Mesodermal cell (in vitro differentiated cells): ENCODE data around the gene LAMP2.
"Not testable (repeated sequence)": the region's sequence is repeated elsewhere in the genome, so short reads cannot be mapped to it uniquely, and the experiment has no call there.

ENCODE experiments used
- H3K27ac ChIP-seq: 2 replicates; pipeline ENCODE4 v1.7.0; 2013; ENCODE audit warnings: mild to moderate bottlenecking, low read depth, low read length, moderate library complexity; ENCODE audit not compliant: severe bottlenecking
- H3K36me3 ChIP-seq: 2 replicates; pipeline ENCODE4 v1.7.1; 2013; ENCODE audit warnings: mild to moderate bottlenecking, low read length, moderate library complexity; ENCODE audit not compliant: control insufficient read depth, insufficient read depth
- H3K4me1 ChIP-seq: one replicate; pipeline ENCODE4 v1.7.1; 2013; ENCODE audit warnings: mild to moderate bottlenecking, low read length; ENCODE audit not compliant: insufficient read depth, control insufficient read depth, poor library complexity, severe bottlenecking
- H3K4me3 ChIP-seq: 2 replicates; pipeline ENCODE4 v1.7.0; 2013; ENCODE audit warnings: low read length, control low read depth, mild to moderate bottlenecking; ENCODE audit not compliant: insufficient read depth, poor library complexity, severe bottlenecking; ENCODE audit errors: extremely low read depth
- H3K9me3 ChIP-seq: 2 replicates; pipeline ENCODE4 v1.7.1; 2013; ENCODE audit warnings: mild to moderate bottlenecking, low read length, moderate library complexity; ENCODE audit not compliant: control insufficient read depth
- WGBS, 2 experiments: methylation state at CpG; one replicate each; pipeline ENCODE4 v1.1.5; 2013; ENCODE audit warnings: missing lambda C conversion rate in 2 of 2; ENCODE audit not compliant: insufficient coverage in 2 of 2; 5-methylcytosine and 5-hydroxymethylcytosine counted together

The LAMP2 gene

GRCh38 chrX:120485315-120485637, 16.2 kb upstream of the LAMP2 start:
- peak overlapping the region; percentile 30 for H3K4me3 ChIP-seq

GRCh38 chrX:120477453-120477852, 8.4 kb upstream of the LAMP2 start:
- Histone ChIP-seq H3K4me1 (no peaks in the 10 kb centered on the region), H3K36me3 (no peaks in the 10 kb centered on the region), H3K4me3 (no peak overlapping the region), H3K9me3 (no peaks in the 10 kb centered on the region), H3K27ac (no peak overlapping the region)
- WGBS, 2 experiments, result 90% methylated on average over 2 of the region's 3 CpGs; no CpG with 5 or more reads in 1 of the 2 experiments

More at GRCh38 chrX:120485315-120485637, 16.2 kb upstream of the LAMP2 start:
- H3K4me1 ChIP-seq, result no peaks in the 10 kb centered on the region
- 90% methylated on average over 2 of the region's 3 CpGs; no CpG with 5 or more reads in 1 of the 2 experiments for WGBS, 2 experiments
- H3K9me3 ChIP-seq, result no peaks in the 10 kb centered on the region
- H3K36me3 ChIP-seq, result no peaks in the 10 kb centered on the region
- H3K27ac ChIP-seq, result no peak overlapping the region

GRCh38 chrX:120476714-120477113, 7.6 kb upstream of the LAMP2 start:
- Histone ChIP-seq H3K4me1 (no peaks in the 10 kb centered on the region), H3K36me3 (no peaks in the 10 kb centered on the region), H3K27ac (no peak overlapping the region), H3K9me3 (no peaks in the 10 kb centered on the region), H3K4me3 (no peak overlapping the region)
- WGBS, 2 experiments, result 100% methylated on average over 1 of the region's 2 CpGs; no CpG with 5 or more reads in 1 of the 2 experiments

GRCh38 chrX:120475447-120475846, 6.4 kb upstream of the LAMP2 start:
- no CpG with 5 or more reads among the region's 1 CpG for whole genome bisulfite sequencing, 2 experiments
- H3K9me3 ChIP-seq, H3K4me1 ChIP-seq, H3K4me3 ChIP-seq, H3K36me3 ChIP-seq, H3K27ac ChIP-seq: not testable (repeated sequence)

- Histone ChIP-seq H3K9me3 (no peaks in the 10 kb centered on the region), H3K27ac (no peak overlapping the region), H3K36me3 (no peaks in the 10 kb centered on the region), H3K4me1 (no peaks in the 10 kb centered on the region), H3K4me3 (no peak overlapping the region)
- no CpG with 5 or more reads among the region's 3 CpGs for WGBS, 2 experiments
Measured at GRCh38 chrX:120474085-120474484, 5.0 kb upstream of the LAMP2 start.

- not testable (repeated sequence) for H3K9me3 ChIP-seq, H3K36me3 ChIP-seq, H3K27ac ChIP-seq, H3K4me1 ChIP-seq
- peak overlapping the region; percentile 62 for H3K4me3 ChIP-seq
- no CpG with 5 or more reads among the region's 5 CpGs for WGBS, 2 experiments
Measured at GRCh38 chrX:120469657-120470056, 561 bp upstream of the LAMP2 start.

- peaks cover 1% of the 10 kb centered on the region for H3K36me3 ChIP-seq
- H3K4me1 ChIP-seq, result no peaks in the 10 kb centered on the region
- peak overlapping the region; percentile 62 for H3K4me3 ChIP-seq
- H3K27ac ChIP-seq, result peak overlapping the region; percentile 94
- H3K9me3 ChIP-seq, result no peaks in the 10 kb centered on the region
- WGBS, 2 experiments, result 0% methylated on average over 1 of the region's 2 CpGs
Measured at GRCh38 chrX:120468479-120468824, 644 bp downstream of the LAMP2 start.

- Histone ChIP-seq H3K9me3 (no peaks in the 10 kb centered on the region), H3K36me3 (peaks cover 2% of the 10 kb centered on the region), H3K27ac (peak overlapping the region; percentile 94), H3K4me1 (no peaks in the 10 kb centered on the region), H3K4me3 (peak overlapping the region; percentile 62)
- WGBS, 2 experiments, result 67 to 100% methylated on average over 1 of the region's 4 CpGs
Measured at GRCh38 chrX:120468071-120468470, 1.0 kb downstream of the LAMP2 start.

- no peaks in the 10 kb centered on the region for H3K4me1 ChIP-seq
- WGBS, 2 experiments, result 100% methylated on average over 1 of the region's 4 CpGs; no CpG with 5 or more reads in 1 of the 2 experiments
- H3K4me3 ChIP-seq, result no peak overlapping the region
- H3K9me3 ChIP-seq, result no peaks in the 10 kb centered on the region
- peaks cover 2% of the 10 kb centered on the region for H3K36me3 ChIP-seq
- no peak overlapping the region for H3K27ac ChIP-seq
Measured at GRCh38 chrX:120464411-120464810, 4.7 kb downstream of the LAMP2 start.

GRCh38 chrX:120463241-120463640, 5.9 kb downstream of the LAMP2 start:
- Histone ChIP-seq H3K36me3 (peaks cover 2% of the 10 kb centered on the region), H3K9me3 (no peaks in the 10 kb centered on the region), H3K27ac (no peak overlapping the region), H3K4me1 (no peaks in the 10 kb centered on the region), H3K4me3 (no peak overlapping the region)
- no CpG with 5 or more reads among the region's 1 CpG for WGBS, 2 experiments

- WGBS, 2 experiments, result no CpG with 5 or more reads among the region's 2 CpGs
- Histone ChIP-seq H3K27ac (no peak overlapping the region), H3K36me3 (peaks cover 2% of the 10 kb centered on the region), H3K4me3 (no peak overlapping the region), H3K9me3 (no peaks in the 10 kb centered on the region), H3K4me1 (no peaks in the 10 kb centered on the region)
Measured at GRCh38 chrX:120462370-120462769, 6.7 kb downstream of the LAMP2 start.

- no peaks in the 10 kb centered on the region for H3K4me1 ChIP-seq
- H3K4me3 ChIP-seq, result no peak overlapping the region
- no peak overlapping the region for H3K27ac ChIP-seq
- H3K36me3 ChIP-seq, result peaks cover 8% of the 10 kb centered on the region
- no peaks in the 10 kb centered on the region for H3K9me3 ChIP-seq
Measured at GRCh38 chrX:120459309-120459708, 9.8 kb downstream of the LAMP2 start.
